Osteoblast (primary cell): ENCODE results near the gene RCAN2. TPM values are rescaled to one million over a fixed set of nuclear protein-coding genes. Genes with fewer than 3 reads are reported as not detected.

Experiments used
- DNase-seq: peaks from one replicate; pipeline ENCODE4 v3.0.0; 2011; ENCODE audit warnings: low spot score, mixed read lengths; ENCODE audit not compliant: insufficient read length; ENCODE audit errors: missing footprints
- H2AFZ ChIP-seq: 2 replicates; pipeline ENCODE4 v1.6.0; 2011; ENCODE audit warnings: mild to moderate bottlenecking, low read length
- H3K27ac ChIP-seq: 2 replicates; pipeline ENCODE4 v1.5.1; 2011; ENCODE audit warnings: mild to moderate bottlenecking, low read depth, low read length, moderate library complexity
- H3K27me3 ChIP-seq: 2 replicates; pipeline ENCODE4 v1.6.0; 2012; ENCODE audit warnings: mild to moderate bottlenecking, control low read depth, inconsistent platforms, low read length, moderate library complexity; ENCODE audit not compliant: insufficient read depth
- H3K36me3 ChIP-seq: 2 replicates; pipeline ENCODE4 v1.5.1; 2011; ENCODE audit warnings: mild to moderate bottlenecking, low read length, control low read depth, moderate library complexity; ENCODE audit not compliant: insufficient read depth
- H3K4me1 ChIP-seq: 2 replicates; pipeline ENCODE4 v1.5.1; 2011; ENCODE audit warnings: mild to moderate bottlenecking, low read length, control low read depth, moderate library complexity; ENCODE audit not compliant: insufficient read depth
- H3K4me2 ChIP-seq: 2 replicates; pipeline ENCODE4 v1.6.0; 2011; ENCODE audit warnings: mild to moderate bottlenecking, low read length; ENCODE audit not compliant: insufficient read depth
- H3K4me3 ChIP-seq: fragments of 200-600 bp; sonication (generic); 3 replicates; pipeline ENCODE4 v1.5.1; 2012; ENCODE audit warnings: mild to moderate bottlenecking, low read length, inconsistent platforms; ENCODE audit not compliant: insufficient read depth
- H3K79me2 ChIP-seq: 2 replicates; pipeline ENCODE4 v1.6.0; 2012; ENCODE audit warnings: mild to moderate bottlenecking, low read length, control low read depth, inconsistent platforms; ENCODE audit not compliant: insufficient read depth
- H3K9me3 ChIP-seq: 2 replicates; pipeline ENCODE4 v1.5.1; 2011; ENCODE audit warnings: low read depth, low read length, control low read depth
- H4K20me1 ChIP-seq: 2 replicates; pipeline ENCODE4 v1.6.0; 2012; ENCODE audit warnings: mild to moderate bottlenecking, low read length, control low read depth; ENCODE audit not compliant: insufficient read depth
- CTCF ChIP-seq: IDR thresholded peaks from 2 replicates; pipeline ENCODE4 v1.5.1; 2011; ENCODE audit warnings: mild to moderate bottlenecking, low read depth, low read length, moderate library complexity; ENCODE audit errors: extremely low read depth
- total RNA-seq: library from RNA; depleted of rRNA; stranded (reverse); fragments of >200 nt; gene quantifications from 2 replicates; pipeline ENCODE4 v1.2.3, GENCODE V29; 2012

RCAN2 gene
- total RNA-seq, 1 donor = 14.1 TPM

GRCh38 chr6:46484081-46484820 is 7.0 kb downstream of the RCAN2 start:
- Histone ChIP-seq H2AFZ (no peak overlapping the region), H3K4me3 (no peak overlapping the region), H3K4me1 (no peaks in the 10 kb centered on the region), H3K27ac (no peak overlapping the region), H4K20me1 (peaks cover 3% of the 10 kb centered on the region), H3K79me2 (no peaks in the 10 kb centered on the region), H3K36me3 (no peaks in the 10 kb centered on the region), H3K9me3 (no peaks in the 10 kb centered on the region), H3K4me2 (no peak overlapping the region), H3K27me3 (no peaks in the 10 kb centered on the region)
- no peak for DNase-seq
- TF ChIP-seq CTCF = no peak

GRCh38 chr6:46476301-46476700 is 14.9 kb downstream of the RCAN2 start:
- H3K4me2 ChIP-seq = no peak overlapping the region
- no peak for DNase-seq
- no peaks in the 10 kb centered on the region for H3K36me3 ChIP-seq

GRCh38 chr6:46473881-46474280 is 17.4 kb downstream of the RCAN2 start:
- no peak overlapping the region for H3K4me3 ChIP-seq
- H3K4me1 ChIP-seq = peaks cover 28% of the 10 kb centered on the region
- H3K27me3 ChIP-seq = no peaks in the 10 kb centered on the region
- no peaks in the 10 kb centered on the region for H3K9me3 ChIP-seq
- no peaks in the 10 kb centered on the region for H4K20me1 ChIP-seq
- no peaks in the 10 kb centered on the region for H3K36me3 ChIP-seq
- no peak for DNase-seq
- no peak for TF ChIP-seq CTCF
- peak overlapping the region; percentile 14 for H3K4me2 ChIP-seq
- peak overlapping the region; percentile 27 for H2AFZ ChIP-seq
- no peaks in the 10 kb centered on the region for H3K79me2 ChIP-seq
- H3K27ac ChIP-seq = peak overlapping the region; percentile 18

More at GRCh38 chr6:46476301-46476700, 14.9 kb downstream of the RCAN2 start:
- no peak for TF ChIP-seq CTCF
- Histone ChIP-seq H3K4me3 (no peak overlapping the region), H3K27ac (no peak overlapping the region), H4K20me1 (no peaks in the 10 kb centered on the region), H3K27me3 (no peaks in the 10 kb centered on the region), H3K4me1 (peaks cover 28% of the 10 kb centered on the region), H3K79me2 (no peaks in the 10 kb centered on the region), H3K9me3 (no peaks in the 10 kb centered on the region), H2AFZ (no peak overlapping the region)

GRCh38 chr6:46472243-46472642 is 19.0 kb downstream of the RCAN2 start:
- DNase-seq = no peak
- no peaks in the 10 kb centered on the region for H3K9me3 ChIP-seq
- H3K27me3 ChIP-seq = no peaks in the 10 kb centered on the region
- H4K20me1 ChIP-seq = no peaks in the 10 kb centered on the region
- H2AFZ ChIP-seq = no peak overlapping the region
- no peak overlapping the region for H3K4me2 ChIP-seq
- H3K4me3 ChIP-seq = no peak overlapping the region
- no peak for TF ChIP-seq CTCF
- H3K79me2 ChIP-seq = no peaks in the 10 kb centered on the region
- no peaks in the 10 kb centered on the region for H3K36me3 ChIP-seq
- peaks cover 28% of the 10 kb centered on the region for H3K4me1 ChIP-seq
- no peak overlapping the region for H3K27ac ChIP-seq
